ENCODE results near the gene DZIP1.
"Not testable (repeated sequence)": the region's sequence is repeated elsewhere in the genome, so short reads cannot be mapped to it uniquely, and the experiment has no call there.

Gene DZIP1

GRCh38 chr13:95603887-95604555, 40.5 kb downstream of the DZIP1 start:
- no peak for DNase-seq (ENCODE audit: low spot score)

- no peak for DNase-seq (ENCODE audit: low spot score)
These were observed 42.6 kb downstream of the DZIP1 start for GRCh38 chr13:95601906-95602305.

- no peak for DNase-seq (ENCODE audit: low spot score)
These were observed 43.3 kb downstream of the DZIP1 start for GRCh38 chr13:95601216-95601615.

DNA sequence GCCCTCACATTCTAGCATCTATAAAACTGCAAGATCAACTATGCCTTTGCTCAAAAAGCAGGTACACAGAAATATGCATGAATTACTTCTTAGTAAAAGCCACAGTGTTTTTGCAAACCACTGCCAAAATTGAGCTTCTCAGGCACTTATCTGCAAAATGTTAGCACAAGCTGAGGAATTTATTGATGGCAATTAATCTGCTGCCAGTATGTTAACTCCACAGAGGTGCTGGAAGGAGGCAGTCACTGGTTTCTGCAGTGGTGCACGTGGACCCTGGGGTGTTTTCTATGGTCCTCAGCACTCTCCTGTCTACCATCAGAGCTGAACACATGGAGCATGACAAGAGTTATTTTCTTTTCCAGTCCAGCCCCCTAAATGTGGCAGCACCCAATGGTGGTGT, 47.8 kb downstream of the DZIP1 start:
- DNase-seq (ENCODE audit: low spot score), result no peak

DNA sequence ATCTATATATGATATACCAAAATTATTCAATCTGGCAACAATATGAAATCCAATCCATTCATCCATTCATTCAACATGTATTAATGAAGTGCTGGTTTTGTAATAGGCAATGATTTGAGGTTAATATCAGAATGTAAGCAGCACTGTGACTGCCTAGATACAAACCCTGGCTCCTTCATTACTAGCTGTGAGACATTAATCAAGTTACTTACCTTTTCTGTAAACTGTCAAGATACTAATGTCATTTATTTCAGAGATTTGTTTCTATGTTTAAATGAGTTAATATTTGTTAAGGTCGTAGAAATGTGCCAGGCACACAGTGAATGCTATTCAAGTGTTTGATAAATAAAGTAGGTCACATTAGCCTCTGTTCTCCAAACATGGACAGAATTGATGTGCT, 51.0 kb downstream of the DZIP1 start:
- no peak for DNase-seq (ENCODE audit: low spot score)

- no peak for DNase-seq (ENCODE audit: low spot score)
These were observed 55.8 kb downstream of the DZIP1 start for GRCh38 chr13:95588721-95589120.

DNA sequence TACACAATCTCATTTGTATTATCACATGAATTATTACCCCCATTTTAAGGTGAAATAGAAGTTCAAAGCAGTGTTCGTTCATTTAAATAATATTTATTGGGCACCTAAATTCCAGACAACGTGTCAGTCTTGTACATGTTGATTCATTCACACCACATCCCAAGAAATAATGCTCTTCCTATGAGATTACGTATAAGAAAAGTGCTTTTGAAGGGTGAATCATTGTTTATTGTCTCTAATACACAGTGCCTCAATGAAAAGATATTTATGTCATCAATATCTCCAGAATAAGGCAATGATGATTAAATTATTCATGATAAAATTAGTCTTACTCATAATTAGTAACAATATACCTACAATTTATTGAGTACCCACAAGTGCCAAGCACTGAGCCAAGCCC, 56.4 kb downstream of the DZIP1 start:
- no peak for DNase-seq (ENCODE audit: low spot score)

- no peak for DNase-seq (ENCODE audit: low spot score)
These were observed 58.6 kb downstream of the DZIP1 start for GRCh38 chr13:95585867-95586266.

DNA sequence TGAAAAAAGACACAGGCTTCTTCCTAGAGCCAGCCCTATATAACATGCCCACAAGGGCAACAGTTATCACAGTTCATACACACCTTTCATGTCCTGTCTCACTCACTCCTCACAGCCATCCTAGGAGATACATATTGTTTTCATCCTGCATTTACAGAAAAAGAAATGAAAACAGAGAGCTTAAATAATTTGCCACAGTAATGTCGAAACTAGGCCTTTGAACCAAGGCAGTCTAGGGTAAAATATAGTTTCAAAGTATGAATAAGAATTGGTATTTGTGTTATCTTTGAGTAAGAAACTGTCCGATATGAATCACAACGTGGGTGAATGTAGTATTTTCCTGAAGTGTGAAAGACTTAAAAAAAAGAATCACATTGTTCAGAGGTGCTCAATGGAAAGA, 65.2 kb downstream of the DZIP1 start:
- no peak for DNase-seq (ENCODE audit: low spot score)

DNA sequence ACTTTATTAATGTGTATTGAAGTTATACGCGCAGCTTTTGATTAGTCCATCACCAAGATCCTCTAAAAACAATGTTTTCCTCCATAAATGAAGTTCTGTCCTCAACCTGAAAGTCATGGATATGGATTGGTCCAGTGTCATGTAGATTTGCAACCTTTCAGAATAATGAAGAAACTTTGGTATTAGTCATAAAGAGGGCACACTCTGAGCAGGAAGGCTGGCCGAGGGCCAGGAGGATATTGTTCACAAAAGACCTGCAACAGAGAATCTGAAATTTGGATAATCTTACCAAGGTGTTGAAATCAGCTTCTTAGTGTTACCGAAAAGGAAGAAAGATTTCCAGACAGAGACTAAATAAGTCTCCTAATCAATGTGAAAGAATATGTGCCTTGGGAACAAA, 71.3 kb downstream of the DZIP1 start:
- no peak for DNase-seq (ENCODE audit: low spot score)

DNA sequence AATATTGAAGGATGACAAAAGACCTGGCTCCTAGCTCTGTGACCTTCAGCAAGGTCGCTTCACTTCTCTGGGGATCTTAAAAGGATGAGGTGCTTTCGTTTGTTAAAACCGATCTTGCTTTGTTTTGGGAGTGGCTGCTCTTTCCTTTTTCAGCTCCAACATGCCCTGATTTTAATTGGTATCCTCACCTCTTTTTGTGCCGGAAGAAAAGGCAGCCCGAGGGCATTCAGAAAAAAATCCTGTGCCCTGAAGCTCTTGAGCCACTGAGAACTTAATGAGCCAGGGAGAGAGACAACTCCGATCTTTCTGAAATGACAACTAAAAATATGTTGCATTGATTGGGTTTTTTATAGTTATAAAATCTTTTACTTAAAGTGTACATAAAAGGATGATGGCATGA, 72.6 kb downstream of the DZIP1 start:
- no peak for DNase-seq (ENCODE audit: low spot score)

DNA sequence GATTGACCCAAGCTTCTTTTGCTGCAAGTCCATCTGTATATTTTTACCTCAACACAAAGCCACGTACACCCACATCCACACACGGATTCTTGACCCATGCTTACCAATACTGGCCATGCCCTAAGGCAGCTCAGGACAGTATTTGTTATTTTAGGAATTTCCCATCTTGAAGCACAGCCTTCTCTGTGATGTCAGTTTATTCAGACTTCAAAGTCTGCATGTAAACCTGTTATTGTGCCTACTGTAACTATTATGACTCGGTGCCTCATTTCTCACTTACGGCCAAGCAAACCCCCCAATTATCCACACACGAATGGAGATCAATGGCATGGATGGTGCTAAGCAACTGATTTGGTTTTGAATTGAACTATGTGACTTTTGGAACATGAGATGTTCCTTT, 74.5 kb downstream of the DZIP1 start:
- DNase-seq (ENCODE audit: low spot score), result no peak

- DNase-seq (ENCODE audit: low spot score), result no peak
These were observed 76.4 kb downstream of the DZIP1 start for GRCh38 chr13:95568131-95568530.

DNA sequence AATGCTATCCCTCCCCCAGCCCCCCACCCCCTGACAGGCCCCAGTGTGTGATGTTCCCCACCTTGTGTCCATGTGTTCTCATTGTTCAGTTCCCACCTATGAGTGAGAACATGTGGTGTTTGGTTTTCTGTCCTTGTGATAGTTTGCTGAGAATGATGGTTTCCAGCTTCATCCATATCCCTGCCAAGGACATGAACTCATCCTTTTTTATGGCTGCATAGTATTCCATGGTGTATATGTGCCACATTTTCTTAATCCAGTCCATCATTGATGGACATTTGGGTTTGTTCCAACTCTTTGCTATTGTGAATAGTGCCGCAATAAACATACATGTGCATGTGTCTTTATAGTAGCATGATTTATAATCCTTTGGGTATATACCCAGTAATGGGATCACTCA, 78.7 kb downstream of the DZIP1 start:
- DNase-seq (ENCODE audit: low spot score), result not testable (repeated sequence)

DNA sequence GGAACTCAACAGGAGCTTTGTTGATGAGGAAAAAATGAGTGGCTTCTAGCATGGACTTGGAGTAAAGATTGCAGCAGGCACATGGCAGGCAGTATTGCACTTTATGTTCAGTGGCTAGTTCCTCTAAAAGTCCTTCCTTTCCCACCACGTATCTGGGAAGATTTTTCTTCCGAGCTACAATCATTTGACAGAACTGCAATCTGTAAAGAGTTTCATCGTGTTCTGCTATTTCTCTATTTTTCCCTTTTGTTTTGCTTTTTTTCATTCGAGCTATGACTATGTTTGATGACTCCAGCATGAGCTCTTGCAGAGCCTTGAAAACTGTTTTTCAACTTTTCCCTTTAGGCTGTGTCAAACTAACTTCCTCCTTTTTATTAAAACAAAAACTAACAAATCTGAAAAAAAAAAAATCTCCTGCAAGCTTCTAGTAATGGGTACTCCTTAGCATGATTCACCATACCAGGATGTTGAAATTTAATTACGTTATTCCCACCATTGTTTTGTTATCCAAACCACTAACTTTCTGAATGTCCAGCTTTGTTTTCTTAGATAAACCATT, 79.7 kb downstream of the DZIP1 start:
- no peak for DNase-seq (ENCODE audit: low spot score)

DNA sequence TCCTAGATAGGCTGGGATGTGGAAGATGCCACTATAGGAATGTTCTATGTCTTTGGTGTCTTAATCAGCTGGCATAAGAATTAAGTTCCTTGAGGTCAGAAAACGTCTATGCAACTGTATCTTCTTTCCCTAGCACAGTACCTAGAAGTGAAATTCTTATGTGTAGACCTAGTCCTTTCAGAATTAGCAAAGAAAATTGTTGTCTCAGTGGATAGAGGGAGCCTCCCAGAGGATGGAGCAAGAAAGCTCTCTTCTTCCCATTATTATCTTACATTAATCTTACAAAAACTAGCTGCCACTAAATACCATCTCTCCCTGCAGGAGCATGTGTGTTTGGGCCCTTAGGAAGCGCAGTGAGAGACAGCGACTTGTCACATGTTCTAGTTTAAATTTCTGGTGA, 80.4 kb downstream of the DZIP1 start:
- DNase-seq (ENCODE audit: low spot score), result no peak

- no peak for DNase-seq (ENCODE audit: low spot score)
These were observed 84.1 kb downstream of the DZIP1 start for GRCh38 chr13:95560387-95560786.

- DNase-seq (ENCODE audit: low spot score), result no peak
These were observed 85.4 kb downstream of the DZIP1 start for GRCh38 chr13:95559100-95559499.

DNA sequence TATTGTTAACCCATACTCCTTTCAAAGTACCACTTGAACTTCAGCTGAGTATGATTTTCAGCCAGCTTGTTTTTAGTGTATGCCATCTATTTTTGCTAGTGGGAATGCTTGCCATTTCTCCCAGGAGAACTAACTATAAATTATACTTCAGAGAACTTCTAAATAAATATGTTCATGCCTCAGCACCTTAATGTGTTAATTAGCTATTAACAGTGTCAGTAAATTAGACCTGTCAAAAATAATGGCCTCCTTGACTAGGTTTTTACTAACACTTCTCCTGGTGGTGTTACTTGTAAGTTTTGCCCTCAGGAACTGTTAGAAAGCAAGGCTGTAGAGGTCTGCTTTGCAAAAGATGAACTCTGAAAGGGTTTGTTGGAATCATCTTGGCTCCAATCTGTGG, 87.5 kb downstream of the DZIP1 start:
- DNase-seq (ENCODE audit: low spot score), result no peak

GRCh38 chr13:95553581-95554385, 90.7 kb downstream of the DZIP1 start:
- no peak for DNase-seq (ENCODE audit: low spot score)

DNA sequence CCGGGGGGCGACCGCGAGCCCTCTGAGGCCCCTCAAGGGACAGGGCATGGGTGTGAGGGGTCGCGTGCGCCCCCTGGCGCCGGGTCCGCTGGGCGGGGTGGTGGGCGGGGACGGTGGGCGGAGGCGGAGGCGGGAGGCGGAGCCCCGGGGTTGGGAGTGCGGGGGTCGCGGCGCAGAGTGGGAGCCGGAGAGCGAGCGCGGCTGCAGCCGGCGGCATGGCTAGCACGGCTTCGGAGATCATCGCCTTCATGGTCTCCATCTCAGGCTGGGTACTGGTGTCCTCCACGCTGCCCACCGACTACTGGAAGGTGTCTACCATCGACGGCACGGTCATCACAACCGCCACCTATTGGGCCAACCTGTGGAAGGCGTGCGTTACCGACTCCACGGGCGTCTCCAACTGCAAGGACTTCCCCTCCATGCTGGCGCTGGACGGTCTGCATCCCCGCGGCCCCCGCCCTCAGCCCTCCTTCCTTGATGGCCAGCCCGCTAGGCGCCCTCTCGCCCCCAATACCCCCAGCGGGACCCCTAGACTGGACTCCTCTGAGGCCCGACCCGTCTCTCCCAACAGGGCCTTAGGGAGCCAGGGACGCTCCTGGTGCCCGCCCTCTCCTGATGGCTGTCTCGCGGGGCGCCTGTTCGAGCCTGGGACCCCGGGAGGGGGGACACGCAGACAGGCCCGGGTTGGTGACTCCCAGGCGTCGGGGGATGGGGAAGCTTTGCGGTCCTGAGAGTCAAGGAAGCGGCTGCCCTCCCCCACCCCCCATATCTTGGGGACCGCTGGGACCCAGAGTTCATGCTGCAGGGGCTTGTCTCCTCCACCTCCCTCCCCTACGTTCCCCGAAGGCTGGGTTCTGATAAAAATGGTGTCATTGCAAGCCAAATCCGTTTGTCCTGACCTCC, 91.7 kb downstream of the DZIP1 start, which contains the start of gene CLDN10:
Gene CLDN10 (plus strand): TSS at position 182 of the 903 bp plus-strand sequence. CDS start 34 bp downstream, at position 216.
- DNase-seq (ENCODE audit: low spot score), result no peak

- no peak for DNase-seq (ENCODE audit: low spot score)
These were observed 92.3 kb downstream of the DZIP1 start for GRCh38 chr13:95552208-95552538.

All from pons (tissue), 1 donor.